ENCODE measurements around the gene F10.

The F10 gene

GRCh38 chr13:113140677-113141600 is 18.3 kb downstream of the F10 start:
- no peak for DNase-seq

GRCh38 chr13:113141601-113141970 is 19.0 kb downstream of the F10 start:
- no peak for DNase-seq

- no peak for DNase-seq
Measured at GRCh38 chr13:113142876-113143275, 20.3 kb downstream of the F10 start.

GRCh38 chr13:113143466-113144254 is 21.1 kb downstream of the F10 start:
- DNase-seq: no peak

GRCh38 chr13:113144255-113144629 is 21.6 kb downstream of the F10 start:
- no peak for DNase-seq

GRCh38 chr13:113145496-113145895 is 22.9 kb downstream of the F10 start:
- peak; percentile 63 for DNase-seq

- no peak for DNase-seq
Measured at GRCh38 chr13:113145911-113146598, 23.5 kb downstream of the F10 start.

GRCh38 chr13:113146750-113147149 is 24.2 kb downstream of the F10 start:
- no peak for DNase-seq

GRCh38 chr13:113147206-113147605 is 24.6 kb downstream of the F10 start:
- no peak for DNase-seq

GRCh38 chr13:113148407-113148806 is 25.8 kb downstream of the F10 start:
- no peak for DNase-seq

GRCh38 chr13:113148940-113149503 is 26.4 kb downstream of the F10 start:
- no peak for DNase-seq

GRCh38 chr13:113149711-113150549 is 27.3 kb downstream of the F10 start:
- DNase-seq: no peak

GRCh38 chr13:113150550-113151365 is 28.2 kb downstream of the F10 start:
- DNase-seq: no peak

- no peak for DNase-seq
Measured at GRCh38 chr13:113151745-113152690, 29.4 kb downstream of the F10 start.

GRCh38 chr13:113152691-113152983 is 30.0 kb downstream of the F10 start:
- DNase-seq: no peak

- DNase-seq: no peak
Measured at GRCh38 chr13:113152984-113153809, 30.6 kb downstream of the F10 start.

GRCh38 chr13:113153810-113154748 is 31.5 kb downstream of the F10 start:
- DNase-seq: peak; percentile 71

GRCh38 chr13:113155201-113155600 is 32.6 kb downstream of the F10 start:
- no peak for DNase-seq
